GM23338 (cell line): ENCODE data around the gene RBM33. TPM values are rescaled to one million over a fixed set of nuclear protein-coding genes. Genes with fewer than 3 reads are reported as not detected.

Source experiments
- ATAC-seq: fragments of 200-7000 bp; cut with Tn5 transposase; 3 replicates; pipeline ENCODE4 v1.9.1; 2020
- DNase-seq: peaks from one replicate; pipeline ENCODE4 v3.0.0-alpha.2; 2015; ENCODE audit warnings: low spot score
- H2AFZ ChIP-seq: fragments of 200-600 bp; sonication (generic); 2 replicates; pipeline ENCODE4 v1.8.0; 2016; ENCODE audit warnings: antibody characterized with exemption, mild to moderate bottlenecking, moderate library complexity
- H3F3A ChIP-seq: fragments of 200-600 bp; sonication (generic); replicated peaks from 2 replicates; pipeline ENCODE4 v1.8.0; 2017; ENCODE audit warnings: antibody characterized with exemption, mixed run types, low read depth
- H3K27ac ChIP-seq: fragments of 200-600 bp; sonication (generic); 2 replicates; pipeline ENCODE4 v1.6.1; 2016; ENCODE audit warnings: low read depth
- H3K27me3 ChIP-seq: fragments of 200-600 bp; sonication (generic); 2 replicates; pipeline ENCODE4 v1.8.0; 2016; ENCODE audit warnings: mild to moderate bottlenecking, mixed run types, moderate library complexity; ENCODE audit not compliant: insufficient read depth
- H3K36me3 ChIP-seq: fragments of 200-600 bp; sonication (generic); 2 replicates; pipeline ENCODE4 v1.8.0; 2016; ENCODE audit warnings: mild to moderate bottlenecking; ENCODE audit not compliant: insufficient read depth
- H3K4me1 ChIP-seq: fragments of 200-600 bp; sonication (generic); 2 replicates; pipeline ENCODE4 v1.8.0; 2016; ENCODE audit warnings: mild to moderate bottlenecking, moderate library complexity; ENCODE audit not compliant: insufficient read depth
- H3K4me2 ChIP-seq: fragments of 200-600 bp; sonication (generic); 2 replicates; pipeline ENCODE4 v1.7.1; 2017; ENCODE audit warnings: mixed run types
- H3K4me3 ChIP-seq: fragments of 200-600 bp; sonication (generic); 2 replicates; pipeline ENCODE4 v1.6.1; 2016; ENCODE audit warnings: mixed run types
- H3K79me2 ChIP-seq: fragments of 200-600 bp; sonication (generic); replicated peaks from 2 replicates; pipeline ENCODE4 v1.8.0; 2017; ENCODE audit warnings: mild to moderate bottlenecking; ENCODE audit not compliant: insufficient read depth
- H3K9me2 ChIP-seq: fragments of 200-600 bp; sonication (generic); 2 replicates; pipeline ENCODE4 v1.8.0; 2017; ENCODE audit not compliant: insufficient read depth
- H4K20me1 ChIP-seq: fragments of 200-600 bp; sonication (generic); replicated peaks from 2 replicates; pipeline ENCODE4 v1.8.0; 2017; ENCODE audit warnings: mild to moderate bottlenecking; ENCODE audit not compliant: insufficient read depth
- H3K27ac Mint-ChIP-seq: 2 replicates; pipeline ENCODE4 v1.8.0; 2020; ENCODE audit warnings: inconsistent platforms, mild to moderate bottlenecking, moderate library complexity, mixed read lengths
- H3K27me3 Mint-ChIP-seq: 3 replicates; pipeline ENCODE4 v1.8.0; 2022; ENCODE audit warnings: low read depth, mild to moderate bottlenecking, moderate library complexity, mixed read lengths, inconsistent platforms; ENCODE audit not compliant: insufficient read depth, poor library complexity
- H3K36me3 Mint-ChIP-seq: 3 replicates; pipeline ENCODE4 v1.8.0; 2021; ENCODE audit warnings: low read depth, mild to moderate bottlenecking, inconsistent platforms, moderate library complexity, mixed read lengths
- H3K4me1 Mint-ChIP-seq: 3 replicates; pipeline ENCODE4 v1.8.0; 2020; ENCODE audit warnings: mild to moderate bottlenecking, inconsistent platforms, mixed read lengths
- H3K4me3 Mint-ChIP-seq: 3 replicates; pipeline ENCODE4 v1.8.0; 2021; ENCODE audit warnings: moderate library complexity, mild to moderate bottlenecking, inconsistent platforms, mixed read lengths
- H3K9me3 Mint-ChIP-seq: 3 replicates; pipeline ENCODE4 v1.8.0; 2020; ENCODE audit warnings: moderate library complexity, mild to moderate bottlenecking, inconsistent platforms, mixed read lengths
- CREB1 ChIP-seq: fragments of 250-450 bp; sonication (Bioruptor Pico); IDR thresholded peaks from 2 replicates; pipeline ENCODE4 v1.5.0; 2020; ENCODE audit warnings: low read depth, mild to moderate bottlenecking, moderate library complexity
- EZH2 ChIP-seq: fragments of 200-600 bp; sonication (generic); IDR thresholded peaks from one replicate; pipeline ENCODE4 v1.8.0; 2017; ENCODE audit warnings: antibody characterized with exemption, mild to moderate bottlenecking, low read depth; ENCODE audit not compliant: unreplicated experiment
- EZH2phosphoT487 ChIP-seq: fragments of 200-600 bp; sonication (generic); IDR thresholded peaks from one replicate; pipeline ENCODE4 v1.8.1; 2018; ENCODE audit warnings: antibody characterized with exemption; ENCODE audit not compliant: unreplicated experiment
- JUNB ChIP-seq: IDR thresholded peaks from one replicate; pipeline ENCODE4 v1.6.1; 2016; ENCODE audit warnings: antibody characterized with exemption; ENCODE audit not compliant: unreplicated experiment
- NANOG ChIP-seq: IDR thresholded peaks from 2 replicates; pipeline ENCODE4 v1.6.1; 2016; ENCODE audit warnings: antibody characterized with exemption, borderline replicate concordance
- POLR2AphosphoS5 ChIP-seq: IDR thresholded peaks from 2 replicates; pipeline ENCODE4 v1.6.1; 2016; ENCODE audit warnings: antibody characterized with exemption, low read depth
- STAT1 ChIP-seq: IDR thresholded peaks from one replicate; pipeline ENCODE4 v1.6.1; 2016; ENCODE audit warnings: antibody characterized with exemption; ENCODE audit not compliant: unreplicated experiment
- ZNF114 ChIP-seq: fragments of 250-450 bp; sonication (Bioruptor Pico); IDR thresholded peaks from 2 replicates; pipeline ENCODE4 v1.5.0; 2020; ENCODE audit warnings: mild to moderate bottlenecking, moderate library complexity
- ZNF331 ChIP-seq: fragments of 250-450 bp; sonication (Bioruptor Pico); IDR thresholded peaks from 2 replicates; pipeline ENCODE4 v1.5.0; 2020; ENCODE audit warnings: low read depth, mild to moderate bottlenecking, moderate library complexity
- polyA plus RNA-seq: library from polyadenylated mRNA; unstranded; fragments of >200 nt; fragmentation: Nextera tagmentation; extraction: Ambion mirVana; gene quantifications from 2 replicates; pipeline ENCODE4 v1.2.1, GENCODE V29; 2016
- total RNA-seq: library from RNA; depleted of rRNA; stranded (reverse); fragments of >200 nt; shearing (Covaris generic); gene quantifications from 2 replicates; pipeline ENCODE4 v1.2.3, GENCODE V29; 2014
- TF ChIP-seq, protein P1 (sequence below): IDR thresholded peaks from 2 replicates; pipeline ENCODE4 v1.6.1; 2016; ENCODE audit warnings: antibody characterized with exemption
- TF ChIP-seq, protein P2 (sequence below), 2 experiments: fragments of 200-600 bp in 1 of 2; sonication (generic) in 1 of 2; conservative IDR thresholded peaks; 2 replicates each; pipeline versions ENCODE4 v1.5.1 to v1.6.1; 2016 to 2017; ENCODE audit warnings: antibody characterized with exemption in 2 of 2, low read depth in 2 of 2, mild to moderate bottlenecking in 2 of 2, moderate library complexity in 1 of 2
- TF ChIP-seq, protein P3 (sequence below): IDR thresholded peaks from one replicate; pipeline ENCODE4 v1.6.1; 2018; ENCODE audit warnings: antibody characterized with exemption; ENCODE audit not compliant: unreplicated experiment
- TF ChIP-seq, protein P4 (sequence below): fragments of 250-450 bp; sonication (Bioruptor Pico); IDR thresholded peaks from 2 replicates; pipeline ENCODE4 v1.5.0; 2020; ENCODE audit warnings: mild to moderate bottlenecking, moderate library complexity

The RBM33 gene
- total and polyA plus RNA-seq, 2 experiments from 2014 or later = 47.7 to 94.7 TPM

DNA sequence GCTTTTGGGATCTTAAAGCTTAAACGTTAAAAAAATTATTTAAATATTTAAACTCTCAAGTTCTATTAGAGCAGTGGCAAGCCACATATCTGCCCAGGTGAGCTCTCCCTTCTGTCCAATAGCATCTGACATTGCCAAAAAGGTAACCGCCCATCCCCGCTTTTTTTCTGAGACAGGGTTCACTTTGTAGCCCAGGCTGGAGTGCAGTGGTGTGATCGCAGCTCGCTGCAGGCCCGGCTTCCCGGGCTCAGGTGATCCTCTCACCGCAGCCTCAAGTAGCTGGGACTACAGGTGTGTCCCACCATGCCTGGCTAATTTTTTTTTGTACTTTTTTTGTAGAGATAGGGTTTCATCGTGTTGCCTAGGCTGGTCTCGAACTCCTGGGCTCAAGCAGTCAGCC lies 83.2 kb downstream of the RBM33 start:
- Histone ChIP-seq H2AFZ (no peak overlapping the region), H3K9me2 (no peaks in the 10 kb centered on the region), H3F3A (no peaks in the 10 kb centered on the region), H3K4me1 (no peaks in the 10 kb centered on the region), H4K20me1 (peaks cover 20% of the 10 kb centered on the region), H3K36me3 (no peaks in the 10 kb centered on the region), H3K4me2 (no peak overlapping the region), H3K4me3 (no peak overlapping the region), H3K27me3 (no peaks in the 10 kb centered on the region), H3K79me2 (peaks cover 69% of the 10 kb centered on the region), H3K27ac (no peak overlapping the region)
- Mint-ChIP-seq H3K27me3 (no peaks in the 10 kb centered on the region), H3K36me3 (0 out of 3 replicates have a peak, but pooled peaks cover 7% of the 10 kb centered on the region), H3K4me3 (no peak overlapping the region), H3K4me1 (peaks cover 10% of the 10 kb centered on the region; the same call in 2 of the 3 replicates), H3K27ac (no peak overlapping the region), H3K9me3 (no peaks in the 10 kb centered on the region)
- no peak for DNase-seq
- no peak; the same call in 2 of the 3 replicates for ATAC-seq
- TF ChIP-seq EZH2 (no peak), CREB1 (CRISPR knock-in tag) (no peak), JUNB (no peak), EZH2phosphoT487 (no peak), ZNF114 (CRISPR knock-in tag) (no peak), NANOG (no peak), ZNF331 (CRISPR knock-in tag) (no peak), POLR2AphosphoS5 (no peak), STAT1 (no peak)
- TF ChIP-seq, protein P1, sequence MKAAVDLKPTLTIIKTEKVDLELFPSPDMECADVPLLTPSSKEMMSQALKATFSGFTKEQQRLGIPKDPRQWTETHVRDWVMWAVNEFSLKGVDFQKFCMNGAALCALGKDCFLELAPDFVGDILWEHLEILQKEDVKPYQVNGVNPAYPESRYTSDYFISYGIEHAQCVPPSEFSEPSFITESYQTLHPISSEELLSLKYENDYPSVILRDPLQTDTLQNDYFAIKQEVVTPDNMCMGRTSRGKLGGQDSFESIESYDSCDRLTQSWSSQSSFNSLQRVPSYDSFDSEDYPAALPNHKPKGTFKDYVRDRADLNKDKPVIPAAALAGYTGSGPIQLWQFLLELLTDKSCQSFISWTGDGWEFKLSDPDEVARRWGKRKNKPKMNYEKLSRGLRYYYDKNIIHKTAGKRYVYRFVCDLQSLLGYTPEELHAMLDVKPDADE = no peak
- TF ChIP-seq, protein P2, sequence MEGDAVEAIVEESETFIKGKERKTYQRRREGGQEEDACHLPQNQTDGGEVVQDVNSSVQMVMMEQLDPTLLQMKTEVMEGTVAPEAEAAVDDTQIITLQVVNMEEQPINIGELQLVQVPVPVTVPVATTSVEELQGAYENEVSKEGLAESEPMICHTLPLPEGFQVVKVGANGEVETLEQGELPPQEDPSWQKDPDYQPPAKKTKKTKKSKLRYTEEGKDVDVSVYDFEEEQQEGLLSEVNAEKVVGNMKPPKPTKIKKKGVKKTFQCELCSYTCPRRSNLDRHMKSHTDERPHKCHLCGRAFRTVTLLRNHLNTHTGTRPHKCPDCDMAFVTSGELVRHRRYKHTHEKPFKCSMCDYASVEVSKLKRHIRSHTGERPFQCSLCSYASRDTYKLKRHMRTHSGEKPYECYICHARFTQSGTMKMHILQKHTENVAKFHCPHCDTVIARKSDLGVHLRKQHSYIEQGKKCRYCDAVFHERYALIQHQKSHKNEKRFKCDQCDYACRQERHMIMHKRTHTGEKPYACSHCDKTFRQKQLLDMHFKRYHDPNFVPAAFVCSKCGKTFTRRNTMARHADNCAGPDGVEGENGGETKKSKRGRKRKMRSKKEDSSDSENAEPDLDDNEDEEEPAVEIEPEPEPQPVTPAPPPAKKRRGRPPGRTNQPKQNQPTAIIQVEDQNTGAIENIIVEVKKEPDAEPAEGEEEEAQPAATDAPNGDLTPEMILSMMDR (conservative IDR thresholded peaks at IDR 0.05; ENCODE audit: low read depth in 2 of 2) = no peak
- TF ChIP-seq, protein P3, sequence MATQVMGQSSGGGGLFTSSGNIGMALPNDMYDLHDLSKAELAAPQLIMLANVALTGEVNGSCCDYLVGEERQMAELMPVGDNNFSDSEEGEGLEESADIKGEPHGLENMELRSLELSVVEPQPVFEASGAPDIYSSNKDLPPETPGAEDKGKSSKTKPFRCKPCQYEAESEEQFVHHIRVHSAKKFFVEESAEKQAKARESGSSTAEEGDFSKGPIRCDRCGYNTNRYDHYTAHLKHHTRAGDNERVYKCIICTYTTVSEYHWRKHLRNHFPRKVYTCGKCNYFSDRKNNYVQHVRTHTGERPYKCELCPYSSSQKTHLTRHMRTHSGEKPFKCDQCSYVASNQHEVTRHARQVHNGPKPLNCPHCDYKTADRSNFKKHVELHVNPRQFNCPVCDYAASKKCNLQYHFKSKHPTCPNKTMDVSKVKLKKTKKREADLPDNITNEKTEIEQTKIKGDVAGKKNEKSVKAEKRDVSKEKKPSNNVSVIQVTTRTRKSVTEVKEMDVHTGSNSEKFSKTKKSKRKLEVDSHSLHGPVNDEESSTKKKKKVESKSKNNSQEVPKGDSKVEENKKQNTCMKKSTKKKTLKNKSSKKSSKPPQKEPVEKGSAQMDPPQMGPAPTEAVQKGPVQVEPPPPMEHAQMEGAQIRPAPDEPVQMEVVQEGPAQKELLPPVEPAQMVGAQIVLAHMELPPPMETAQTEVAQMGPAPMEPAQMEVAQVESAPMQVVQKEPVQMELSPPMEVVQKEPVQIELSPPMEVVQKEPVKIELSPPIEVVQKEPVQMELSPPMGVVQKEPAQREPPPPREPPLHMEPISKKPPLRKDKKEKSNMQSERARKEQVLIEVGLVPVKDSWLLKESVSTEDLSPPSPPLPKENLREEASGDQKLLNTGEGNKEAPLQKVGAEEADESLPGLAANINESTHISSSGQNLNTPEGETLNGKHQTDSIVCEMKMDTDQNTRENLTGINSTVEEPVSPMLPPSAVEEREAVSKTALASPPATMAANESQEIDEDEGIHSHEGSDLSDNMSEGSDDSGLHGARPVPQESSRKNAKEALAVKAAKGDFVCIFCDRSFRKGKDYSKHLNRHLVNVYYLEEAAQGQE = no peak
- TF ChIP-seq, protein P4, sequence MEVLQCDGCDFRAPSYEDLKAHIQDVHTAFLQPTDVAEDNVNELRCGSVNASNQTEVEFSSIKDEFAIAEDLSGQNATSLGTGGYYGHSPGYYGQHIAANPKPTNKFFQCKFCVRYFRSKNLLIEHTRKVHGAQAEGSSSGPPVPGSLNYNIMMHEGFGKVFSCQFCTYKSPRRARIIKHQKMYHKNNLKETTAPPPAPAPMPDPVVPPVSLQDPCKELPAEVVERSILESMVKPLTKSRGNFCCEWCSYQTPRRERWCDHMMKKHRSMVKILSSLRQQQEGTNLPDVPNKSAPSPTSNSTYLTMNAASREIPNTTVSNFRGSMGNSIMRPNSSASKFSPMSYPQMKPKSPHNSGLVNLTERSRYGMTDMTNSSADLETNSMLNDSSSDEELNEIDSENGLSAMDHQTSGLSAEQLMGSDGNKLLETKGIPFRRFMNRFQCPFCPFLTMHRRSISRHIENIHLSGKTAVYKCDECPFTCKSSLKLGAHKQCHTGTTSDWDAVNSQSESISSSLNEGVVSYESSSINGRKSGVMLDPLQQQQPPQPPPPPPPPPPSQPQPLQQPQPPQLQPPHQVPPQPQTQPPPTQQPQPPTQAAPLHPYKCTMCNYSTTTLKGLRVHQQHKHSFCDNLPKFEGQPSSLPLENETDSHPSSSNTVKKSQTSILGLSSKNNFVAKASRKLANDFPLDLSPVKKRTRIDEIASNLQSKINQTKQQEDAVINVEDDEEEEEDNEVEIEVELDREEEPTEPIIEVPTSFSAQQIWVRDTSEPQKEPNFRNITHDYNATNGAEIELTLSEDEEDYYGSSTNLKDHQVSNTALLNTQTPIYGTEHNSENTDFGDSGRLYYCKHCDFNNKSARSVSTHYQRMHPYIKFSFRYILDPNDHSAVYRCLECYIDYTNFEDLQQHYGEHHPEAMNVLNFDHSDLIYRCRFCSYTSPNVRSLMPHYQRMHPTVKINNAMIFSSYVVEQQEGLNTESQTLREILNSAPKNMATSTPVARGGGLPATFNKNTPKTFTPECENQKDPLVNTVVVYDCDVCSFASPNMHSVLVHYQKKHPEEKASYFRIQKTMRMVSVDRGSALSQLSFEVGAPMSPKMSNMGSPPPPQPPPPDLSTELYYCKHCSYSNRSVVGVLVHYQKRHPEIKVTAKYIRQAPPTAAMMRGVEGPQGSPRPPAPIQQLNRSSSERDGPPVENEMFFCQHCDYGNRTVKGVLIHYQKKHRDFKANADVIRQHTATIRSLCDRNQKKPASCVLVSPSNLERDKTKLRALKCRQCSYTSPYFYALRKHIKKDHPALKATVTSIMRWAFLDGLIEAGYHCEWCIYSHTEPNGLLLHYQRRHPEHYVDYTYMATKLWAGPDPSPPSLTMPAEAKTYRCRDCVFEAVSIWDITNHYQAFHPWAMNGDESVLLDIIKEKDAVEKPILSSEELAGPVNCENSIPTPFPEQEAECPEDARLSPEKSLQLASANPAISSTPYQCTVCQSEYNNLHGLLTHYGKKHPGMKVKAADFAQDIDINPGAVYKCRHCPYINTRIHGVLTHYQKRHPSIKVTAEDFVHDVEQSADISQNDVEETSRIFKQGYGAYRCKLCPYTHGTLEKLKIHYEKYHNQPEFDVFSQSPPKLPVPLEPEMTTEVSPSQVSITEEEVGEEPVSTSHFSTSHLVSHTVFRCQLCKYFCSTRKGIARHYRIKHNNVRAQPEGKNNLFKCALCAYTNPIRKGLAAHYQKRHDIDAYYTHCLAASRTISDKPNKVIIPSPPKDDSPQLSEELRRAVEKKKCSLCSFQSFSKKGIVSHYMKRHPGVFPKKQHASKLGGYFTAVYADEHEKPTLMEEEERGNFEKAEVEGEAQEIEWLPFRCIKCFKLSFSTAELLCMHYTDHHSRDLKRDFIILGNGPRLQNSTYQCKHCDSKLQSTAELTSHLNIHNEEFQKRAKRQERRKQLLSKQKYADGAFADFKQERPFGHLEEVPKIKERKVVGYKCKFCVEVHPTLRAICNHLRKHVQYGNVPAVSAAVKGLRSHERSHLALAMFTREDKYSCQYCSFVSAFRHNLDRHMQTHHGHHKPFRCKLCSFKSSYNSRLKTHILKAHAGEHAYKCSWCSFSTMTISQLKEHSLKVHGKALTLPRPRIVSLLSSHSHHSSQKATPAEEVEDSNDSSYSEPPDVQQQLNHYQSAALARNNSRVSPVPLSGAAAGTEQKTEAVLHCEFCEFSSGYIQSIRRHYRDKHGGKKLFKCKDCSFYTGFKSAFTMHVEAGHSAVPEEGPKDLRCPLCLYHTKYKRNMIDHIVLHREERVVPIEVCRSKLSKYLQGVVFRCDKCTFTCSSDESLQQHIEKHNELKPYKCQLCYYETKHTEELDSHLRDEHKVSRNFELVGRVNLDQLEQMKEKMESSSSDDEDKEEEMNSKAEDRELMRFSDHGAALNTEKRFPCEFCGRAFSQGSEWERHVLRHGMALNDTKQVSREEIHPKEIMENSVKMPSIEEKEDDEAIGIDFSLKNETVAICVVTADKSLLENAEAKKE (CRISPR knock-in tag) = no peak
